KOPT-K1 (cell line): ENCODE data around the gene PIGZ.

Source experiments
- H3K27ac ChIP-seq: fragments of 200-600 bp; sonication (generic); 2 replicates; pipeline ENCODE4 v1.5.1; 2016; ENCODE audit warnings: antibody characterized with exemption, mild to moderate bottlenecking, low read depth, low read length; ENCODE audit not compliant: poor library complexity, severe bottlenecking
- H3K36me3 ChIP-seq: fragments of 200-600 bp; sonication (generic); 2 replicates; pipeline ENCODE4 v1.5.1; 2017; ENCODE audit warnings: antibody characterized with exemption, mild to moderate bottlenecking, low read length, moderate library complexity; ENCODE audit not compliant: insufficient read depth
- H3K9me3 ChIP-seq: fragments of 200-600 bp; sonication (generic); 2 replicates; pipeline ENCODE4 v1.5.1; 2017; ENCODE audit warnings: antibody characterized with exemption, low read length, mild to moderate bottlenecking; ENCODE audit not compliant: insufficient read depth, poor library complexity, severe bottlenecking

Gene PIGZ

DNA sequence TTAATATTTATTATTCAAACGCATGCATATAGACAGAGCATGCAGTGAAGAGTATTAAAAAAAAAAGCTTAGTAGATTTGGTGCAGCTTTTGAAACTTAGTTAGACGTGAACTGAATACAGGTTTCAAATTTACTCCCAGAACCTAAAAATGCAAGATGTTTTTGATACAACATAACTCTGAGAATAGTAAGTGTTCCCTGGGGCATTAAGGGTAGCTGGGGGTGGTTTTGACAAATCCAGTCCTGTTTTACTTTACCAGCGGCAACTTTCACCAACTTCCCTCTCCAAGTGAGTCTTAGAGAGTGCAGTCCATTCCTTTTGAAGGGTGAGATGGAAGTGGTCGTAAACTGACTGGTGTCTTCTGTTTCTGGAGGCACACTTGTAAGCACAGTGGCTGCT lies 37.5 kb downstream of the PIGZ start:
- Histone ChIP-seq H3K36me3 (peaks cover 100% of the 10 kb centered on the region), H3K9me3 (no peaks in the 10 kb centered on the region), H3K27ac (no peak overlapping the region)

DNA sequence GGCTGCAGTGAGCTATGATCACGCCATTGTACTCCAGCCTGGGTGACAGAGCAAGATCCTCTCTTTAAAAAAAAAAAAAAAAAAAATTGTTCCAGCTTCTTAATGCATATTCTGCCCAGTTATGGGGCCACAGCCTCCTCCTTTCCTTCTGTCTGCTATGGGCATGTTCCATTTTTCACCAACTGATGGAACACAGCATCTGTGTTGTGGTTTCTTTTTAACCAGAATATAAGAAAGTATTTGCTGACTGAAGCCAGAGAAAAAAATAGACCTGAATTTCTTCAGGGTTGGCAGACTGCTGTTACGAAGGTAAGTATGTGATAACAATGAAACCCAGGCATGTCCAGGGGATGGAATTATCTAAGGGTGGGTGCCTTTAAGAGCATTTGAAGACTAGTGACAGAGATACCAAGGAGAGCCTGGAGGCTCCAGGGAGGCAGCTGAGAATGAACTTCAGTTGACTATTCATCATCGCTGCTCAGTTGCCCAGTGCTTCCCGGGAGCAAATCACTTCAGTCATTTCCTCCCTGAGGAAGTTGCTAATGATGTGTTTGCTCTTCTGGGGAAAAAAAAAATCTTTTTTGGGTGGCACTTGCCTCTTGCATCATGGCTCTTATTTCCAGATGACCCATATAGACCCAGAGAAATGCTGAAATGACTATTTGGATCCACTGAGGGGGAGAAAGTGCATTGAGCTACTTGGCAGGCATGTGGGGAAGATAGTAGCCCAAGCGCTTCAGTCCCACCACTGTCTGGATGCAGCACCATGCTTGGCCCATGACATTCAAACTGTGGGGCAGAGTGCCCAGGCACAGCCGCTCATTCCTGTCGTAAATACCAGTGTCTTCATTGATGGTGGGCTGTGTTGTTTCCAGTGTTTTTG lies 40.8 kb downstream of the PIGZ start:
- H3K9me3 ChIP-seq = no peaks in the 10 kb centered on the region
- peaks cover 96% of the 10 kb centered on the region for H3K36me3 ChIP-seq
- H3K27ac ChIP-seq = no peak overlapping the region

DNA sequence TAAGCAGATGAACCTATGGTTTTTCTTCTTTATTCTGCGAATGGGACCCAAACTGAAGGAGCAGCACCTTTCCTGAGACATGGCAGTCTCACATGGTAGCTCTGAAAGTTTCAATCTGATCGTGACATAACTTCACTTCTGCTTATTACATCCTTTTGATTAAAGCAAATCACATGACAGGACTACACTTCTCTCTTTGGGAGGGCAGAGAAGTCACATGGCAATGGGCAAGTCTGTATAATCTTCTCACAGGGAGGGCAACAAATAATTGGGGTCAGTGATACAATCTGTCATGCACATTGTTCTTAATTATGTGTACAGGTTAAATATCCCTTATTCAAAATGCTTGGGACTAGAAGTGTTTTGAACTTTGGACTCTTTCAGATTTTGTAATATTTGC lies 47.9 kb downstream of the PIGZ start:
- Histone ChIP-seq H3K27ac (no peak overlapping the region), H3K9me3 (no peaks in the 10 kb centered on the region), H3K36me3 (peaks cover 59% of the 10 kb centered on the region)

DNA sequence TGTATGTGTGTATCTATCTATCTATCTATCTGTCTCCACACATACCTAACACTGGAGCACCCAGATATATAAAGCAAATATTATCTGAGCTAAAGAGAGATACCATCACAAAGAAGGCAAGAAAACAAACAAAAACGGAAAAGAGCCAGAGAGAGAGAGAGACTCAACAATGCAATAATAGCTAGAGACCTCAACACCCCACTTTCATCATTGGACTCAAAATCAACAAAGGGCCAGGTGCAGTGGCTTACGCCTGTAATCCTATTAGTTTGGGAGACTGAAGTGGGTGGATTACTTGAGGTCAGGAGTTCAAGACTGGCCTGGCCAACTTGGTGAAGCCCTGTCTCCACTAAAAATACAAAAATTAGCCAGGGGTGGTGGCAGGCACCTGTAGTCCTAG lies 49.7 kb downstream of the PIGZ start:
- Histone ChIP-seq H3K9me3 (no peaks in the 10 kb centered on the region), H3K27ac (no peak overlapping the region), H3K36me3 (peaks cover 60% of the 10 kb centered on the region)

DNA sequence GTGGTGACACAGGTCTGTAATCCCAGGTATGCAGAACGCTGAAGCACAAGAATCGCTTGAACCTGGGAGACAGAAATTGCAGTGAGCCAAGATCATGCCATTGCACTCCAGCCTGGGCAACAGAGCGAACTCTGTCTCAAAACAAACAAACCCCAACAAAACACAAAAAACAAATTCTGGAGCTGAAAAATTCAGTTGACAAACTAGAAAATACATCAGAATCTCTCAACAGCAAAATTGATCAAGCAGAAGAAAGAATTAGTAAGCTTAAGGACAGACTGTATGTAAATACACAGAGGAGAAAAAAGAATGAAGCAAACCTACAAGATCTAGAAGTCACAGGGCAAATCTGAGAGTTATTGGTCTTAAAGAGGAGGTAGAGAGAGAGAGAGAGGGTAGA lies 51.6 kb downstream of the PIGZ start:
- Histone ChIP-seq H3K9me3 (no peaks in the 10 kb centered on the region), H3K36me3 (peaks cover 51% of the 10 kb centered on the region), H3K27ac (no peak overlapping the region)

DNA sequence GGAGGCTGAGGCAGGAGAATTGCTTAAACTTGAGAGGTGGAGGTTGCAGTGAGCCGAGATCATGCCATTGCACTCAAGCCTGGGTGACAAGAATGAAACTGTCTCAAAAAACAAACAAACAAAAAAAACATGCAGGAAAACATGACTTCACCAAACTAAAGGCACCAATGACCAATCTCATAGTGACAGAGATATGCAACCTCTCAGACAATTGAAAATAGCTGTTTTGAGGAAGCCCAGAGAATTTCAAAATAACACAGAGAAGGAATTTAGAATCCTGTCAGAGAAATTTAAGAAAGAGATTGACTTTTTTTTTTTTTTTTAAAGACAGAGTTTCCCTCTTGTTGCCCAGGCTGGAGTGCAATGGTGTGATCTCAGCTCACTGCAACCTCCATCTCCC lies 52.4 kb downstream of the PIGZ start:
- Histone ChIP-seq H3K9me3 (no peaks in the 10 kb centered on the region), H3K36me3 (peaks cover 45% of the 10 kb centered on the region), H3K27ac (no peak overlapping the region)

DNA sequence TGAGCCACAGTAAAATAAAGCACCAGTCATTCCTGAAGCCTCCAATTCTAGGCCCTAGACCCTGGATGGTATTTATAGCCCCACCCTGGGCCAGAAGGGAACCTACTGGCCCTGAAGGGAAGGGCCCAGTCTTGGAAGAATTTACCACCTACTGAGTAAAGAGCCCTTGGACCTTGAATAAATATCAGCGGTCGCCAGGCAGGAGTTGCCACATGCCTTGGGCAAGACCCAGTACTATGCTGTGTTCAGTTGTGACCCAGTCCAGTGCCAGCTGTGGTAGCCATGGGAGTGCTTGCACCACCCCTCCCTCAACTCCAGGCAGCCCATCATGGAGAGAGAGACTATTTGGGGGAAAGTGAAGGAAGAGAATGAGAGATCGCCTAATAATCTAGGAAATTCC lies 53.3 kb downstream of the PIGZ start:
- Histone ChIP-seq H3K27ac (no peak overlapping the region), H3K36me3 (peaks cover 39% of the 10 kb centered on the region), H3K9me3 (no peaks in the 10 kb centered on the region)

DNA sequence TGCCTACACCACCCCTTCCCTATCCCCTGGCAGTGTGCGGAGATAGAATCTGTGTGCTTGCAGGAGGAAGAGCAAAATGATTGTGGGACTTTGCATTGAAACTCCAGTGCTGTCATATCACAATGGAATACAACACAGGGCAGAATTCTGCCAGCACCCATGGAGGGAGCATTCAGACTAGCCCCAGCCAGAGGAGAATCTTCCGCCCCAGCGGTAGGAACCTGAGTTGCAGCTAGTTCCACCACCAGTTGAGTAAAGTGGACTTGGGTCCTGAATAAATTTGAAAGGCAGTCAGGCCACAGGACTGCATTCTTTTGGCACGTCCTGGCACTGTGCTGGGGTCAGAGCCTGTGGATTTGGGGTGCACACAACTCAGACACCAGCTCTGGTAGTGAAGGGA lies 53.8 kb downstream of the PIGZ start:
- H3K9me3 ChIP-seq = no peaks in the 10 kb centered on the region
- H3K27ac ChIP-seq = no peak overlapping the region
- peaks cover 39% of the 10 kb centered on the region for H3K36me3 ChIP-seq

DNA sequence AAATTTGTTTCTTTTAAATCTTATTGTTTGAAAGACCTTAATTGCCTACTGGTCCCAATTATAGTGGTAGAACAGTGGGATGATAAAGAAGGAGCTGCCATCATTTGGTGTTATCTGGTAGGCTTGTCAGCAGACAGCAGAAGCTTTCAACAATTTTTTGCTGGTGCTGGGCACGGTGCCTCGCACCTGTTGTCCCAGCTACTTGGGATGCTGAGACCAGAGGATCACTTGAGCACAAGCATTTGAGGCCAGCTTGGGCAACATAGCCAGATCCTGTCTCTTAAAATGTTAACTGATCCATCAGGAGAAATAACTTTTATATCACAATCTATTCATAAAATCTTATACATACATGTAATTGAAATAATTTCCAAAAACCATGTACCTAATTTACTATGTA lies 64.9 kb downstream of the PIGZ start:
- Histone ChIP-seq H3K27ac (no peak overlapping the region), H3K36me3 (peaks cover 87% of the 10 kb centered on the region), H3K9me3 (no peaks in the 10 kb centered on the region)

DNA sequence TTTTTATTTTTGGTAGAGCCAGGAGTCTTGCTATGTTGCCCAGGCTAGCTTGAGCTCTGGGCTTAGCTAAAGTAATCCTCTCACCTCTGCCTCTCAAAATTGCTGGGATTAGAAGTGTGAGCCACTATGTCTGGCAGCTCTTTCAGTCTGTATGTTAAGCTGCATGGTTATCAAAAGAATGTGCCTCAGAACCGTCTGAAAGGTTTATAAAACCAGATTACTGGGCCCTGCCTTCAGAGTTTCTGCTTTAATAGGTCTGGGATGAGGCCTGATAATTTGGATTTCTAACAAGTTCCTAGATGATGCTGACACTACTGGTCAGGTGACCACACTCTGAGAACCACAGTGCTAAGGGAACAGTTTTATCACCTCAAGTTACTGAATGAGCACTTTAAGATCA lies 66.3 kb downstream of the PIGZ start:
- H3K27ac ChIP-seq = no peak overlapping the region
- no peaks in the 10 kb centered on the region for H3K9me3 ChIP-seq
- H3K36me3 ChIP-seq = peaks cover 86% of the 10 kb centered on the region

DNA sequence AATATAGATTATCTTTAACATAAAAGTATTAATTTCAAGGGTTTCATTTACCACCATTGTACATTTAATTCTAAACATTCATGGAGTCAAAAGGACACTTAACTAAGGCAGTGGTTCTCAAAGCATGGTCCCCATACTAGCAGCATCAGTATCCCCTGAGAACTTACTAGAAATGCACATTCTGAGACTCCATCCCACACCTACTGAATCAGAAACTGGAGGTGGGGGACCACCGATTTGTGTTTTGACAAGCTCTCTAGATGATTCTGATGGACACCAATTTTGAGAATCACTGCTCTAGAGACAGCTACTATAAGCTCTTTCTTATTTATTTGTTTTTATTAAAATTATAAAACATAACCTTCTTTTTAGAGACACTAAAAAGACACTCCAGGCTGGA lies 66.9 kb downstream of the PIGZ start:
- H3K9me3 ChIP-seq = no peaks in the 10 kb centered on the region
- H3K36me3 ChIP-seq = peaks cover 81% of the 10 kb centered on the region
- no peak overlapping the region for H3K27ac ChIP-seq
